IMR-90 (cell line): ENCODE measurements around the gene SYTL2. TPM values are rescaled to one million over a fixed set of nuclear protein-coding genes. Genes with fewer than 3 reads are reported as not detected.

Experiments
- ATAC-seq: fragments of 200-7000 bp; cut with Tn5 transposase; 2 replicates; pipeline ENCODE4 v1.9.1; 2020; ENCODE audit warnings: low read depth, mild to moderate bottlenecking, moderate library complexity
- BruUV-seq: library from RNA; stranded (reverse); fragments of 400-500 nt; replicated peaks from 2 replicates; lab custom pipeline; 2021; lab: Mats Ljungman, UMichigan
- CTCF ChIA-PET: fragments of 300-600 bp; formaldehyde crosslinking; extraction: SDS; loops from one replicate; lab custom pipeline; 2021; ENCODE audit warnings: antibody characterized with exemption; lab: Yijun Ruan, JAX
- POLR2A ChIA-PET: fragments of 300-600 bp; sonication (Branson Sonifier 250); formaldehyde crosslinking; loops from one replicate; lab custom pipeline; 2022; ENCODE audit warnings: antibody characterized with exemption; ENCODE audit not compliant: unreplicated experiment; lab: Charles Lee
- DNase-seq: peaks from one replicate; pipeline ENCODE4 v3.0.0; 2013
- H2AFZ ChIP-seq: replicated peaks from 2 replicates; pipeline ENCODE3; 2013; ENCODE audit warnings: low read length, mild to moderate bottlenecking; ENCODE audit not compliant: poor library complexity
- H2AK5ac ChIP-seq: 2 replicates; pipeline ENCODE4 v1.6.1; 2013; ENCODE audit warnings: low read depth, low read length, inconsistent platforms
- H2AK9ac ChIP-seq: replicated peaks from 2 replicates; pipeline ENCODE3; 2013; ENCODE audit warnings: mild to moderate bottlenecking, low read depth, low read length, moderate library complexity; ENCODE audit not compliant: poor library complexity
- H2BK120ac ChIP-seq: 2 replicates; pipeline ENCODE4 v1.6.1; 2013; ENCODE audit warnings: low read depth, low read length, inconsistent platforms
- H2BK15ac ChIP-seq: 3 replicates; pipeline ENCODE4 v1.6.1; 2013; ENCODE audit warnings: low read depth, low read length, inconsistent platforms
- H2BK20ac ChIP-seq: 2 replicates; pipeline ENCODE4 v1.6.1; 2013; ENCODE audit warnings: low read depth, mild to moderate bottlenecking, inconsistent platforms, low read length, moderate library complexity
- H2BK5ac ChIP-seq: 2 replicates; pipeline ENCODE4 v1.6.1; 2013; ENCODE audit warnings: mild to moderate bottlenecking, low read depth, low read length, inconsistent platforms; ENCODE audit not compliant: poor library complexity, severe bottlenecking
- H3K14ac ChIP-seq: replicated peaks from 2 replicates; pipeline ENCODE4 v1.6.1; 2013; ENCODE audit warnings: low read depth, low read length, inconsistent platforms
- H3K18ac ChIP-seq: 2 replicates; pipeline ENCODE4 v1.6.1; 2013; ENCODE audit warnings: low read depth, low read length, control low read depth
- H3K23ac ChIP-seq: 2 replicates; pipeline ENCODE4 v1.6.1; 2013; ENCODE audit warnings: low read depth, low read length, inconsistent platforms
- H3K27ac ChIP-seq: 2 replicates; pipeline ENCODE4 v1.5.1; 2013; ENCODE audit warnings: mild to moderate bottlenecking, control low read depth, low read length; ENCODE audit not compliant: insufficient read depth
- H3K27me3 ChIP-seq: 2 replicates; pipeline ENCODE4 v1.6.1; 2013; ENCODE audit warnings: low read length; ENCODE audit not compliant: control insufficient read depth, insufficient read depth
- H3K36me3 ChIP-seq: 2 replicates; pipeline ENCODE4 v1.6.1; 2013; ENCODE audit warnings: low read length, mixed read lengths; ENCODE audit not compliant: control insufficient read depth, insufficient read depth
- H3K4ac ChIP-seq: 2 replicates; pipeline ENCODE4 v1.6.1; 2013; ENCODE audit warnings: low read depth, low read length, inconsistent platforms
- H3K4me1 ChIP-seq: 2 replicates; pipeline ENCODE4 v1.6.1; 2013; ENCODE audit warnings: low read length, mixed read lengths; ENCODE audit not compliant: control insufficient read depth, insufficient read depth
- H3K4me2 ChIP-seq: 2 replicates; pipeline ENCODE4 v1.6.1; 2013; ENCODE audit warnings: low read depth, mild to moderate bottlenecking, control low read depth, low read length, moderate library complexity
- H3K4me3 ChIP-seq: 2 replicates; pipeline ENCODE4 v1.5.1; 2013; ENCODE audit warnings: low read depth, mild to moderate bottlenecking, control low read depth, low read length, moderate library complexity; ENCODE audit not compliant: insufficient read depth
- H3K56ac ChIP-seq: 2 replicates; pipeline ENCODE4 v1.6.1; 2013; ENCODE audit warnings: low read length, inconsistent platforms; ENCODE audit not compliant: insufficient read depth; ENCODE audit errors: extremely low read depth
- H3K79me1 ChIP-seq, 2 experiments: 2 replicates each; pipeline ENCODE4 v1.6.1; 2013; ENCODE audit warnings: low read length in 2 of 2, inconsistent platforms in 1 of 2, low read depth in 1 of 2
- H3K9ac ChIP-seq: 2 replicates; pipeline ENCODE4 v1.6.1; 2013; ENCODE audit warnings: low read depth, low read length, control low read depth
- H3K9me1 ChIP-seq: 2 replicates; pipeline ENCODE4 v1.6.1; 2013; ENCODE audit warnings: low read length, inconsistent platforms; ENCODE audit not compliant: insufficient read depth
- H3K9me3 ChIP-seq: 2 replicates; pipeline ENCODE4 v1.6.1; 2013; ENCODE audit warnings: low read length; ENCODE audit not compliant: control insufficient read depth, insufficient read depth
- H4K20me1 ChIP-seq: 2 replicates; pipeline ENCODE4 v1.6.1; 2013; ENCODE audit warnings: low read length, inconsistent platforms; ENCODE audit not compliant: insufficient read depth
- H4K5ac ChIP-seq: 2 replicates; pipeline ENCODE4 v1.6.1; 2013; ENCODE audit warnings: mild to moderate bottlenecking, low read depth, low read length, control low read depth
- H4K8ac ChIP-seq, 2 experiments: 2 replicates each; pipeline ENCODE4 v1.6.1; 2013; ENCODE audit warnings: low read depth in 2 of 2, low read length in 2 of 2, control low read depth in 1 of 2, inconsistent platforms in 1 of 2
- H4K91ac ChIP-seq: 2 replicates; pipeline ENCODE4 v1.6.1; 2013; ENCODE audit warnings: low read depth, low read length, inconsistent platforms; ENCODE audit not compliant: insufficient read depth
- BHLHE40 ChIP-seq: fragments of 150-350 bp; IDR thresholded peaks from 2 replicates; pipeline ENCODE4 v1.6.1; 2016; ENCODE audit warnings: mild to moderate bottlenecking, low read depth, low read length
- CEBPB ChIP-seq: IDR thresholded peaks from 2 replicates; pipeline ENCODE4 v1.6.1; 2012; ENCODE audit warnings: low read depth, low read length, improper control_type of control experiment
- CHD1 ChIP-seq: IDR thresholded peaks from 2 replicates; pipeline ENCODE4 v1.6.1; 2012; ENCODE audit warnings: low read depth, low read length, improper control_type of control experiment
- ELK1 ChIP-seq: fragments of 150-350 bp; IDR thresholded peaks from 2 replicates; pipeline ENCODE4 v1.6.1; 2016; ENCODE audit warnings: low read depth, mild to moderate bottlenecking, low read length, moderate library complexity, borderline replicate concordance
- FOS ChIP-seq: fragments of 150-350 bp; IDR thresholded peaks from 2 replicates; pipeline ENCODE4 v1.6.1; 2016; ENCODE audit warnings: low read depth, low read length
- MAFK ChIP-seq: IDR thresholded peaks from 2 replicates; pipeline ENCODE4 v1.6.1; 2012; ENCODE audit warnings: low read depth, low read length, improper control_type of control experiment
- MAZ ChIP-seq: IDR thresholded peaks from 2 replicates; pipeline ENCODE4 v1.6.1; 2012; ENCODE audit warnings: low read depth, mild to moderate bottlenecking, low read length, improper control_type of control experiment, moderate library complexity, borderline replicate concordance
- NFE2L2 ChIP-seq: fragments of 150-350 bp; IDR thresholded peaks from 2 replicates; pipeline ENCODE4 v1.6.1; 2016; ENCODE audit warnings: low read depth, mild to moderate bottlenecking, low read length
- POLR2A ChIP-seq: IDR thresholded peaks from 2 replicates; pipeline ENCODE4 v1.6.1; 2012; ENCODE audit warnings: mild to moderate bottlenecking, low read depth, low read length
- RAD21 ChIP-seq: IDR thresholded peaks from 2 replicates; pipeline ENCODE4 v1.6.1; 2012; ENCODE audit warnings: low read length, improper control_type of control experiment
- RCOR1 ChIP-seq: IDR thresholded peaks from 2 replicates; pipeline ENCODE4 v1.6.1; 2012; ENCODE audit warnings: mild to moderate bottlenecking, low read length, improper control_type of control experiment; ENCODE audit not compliant: insufficient replicate concordance
- RFX5 ChIP-seq: IDR thresholded peaks from 2 replicates; pipeline ENCODE4 v1.8.0; 2012; ENCODE audit warnings: low read depth, mild to moderate bottlenecking, low read length, moderate library complexity
- SMC3 ChIP-seq: fragments of 150-350 bp; IDR thresholded peaks from 2 replicates; pipeline ENCODE4 v1.6.1; 2016; ENCODE audit warnings: low read depth, mild to moderate bottlenecking, antibody characterized with exemption, low read length, moderate library complexity
- WGBS, 2 experiments: methylation state at CpG; one replicate each; pipeline versions ENCODE4 v1.1.5 to v1.1.7; 2013; ENCODE audit warnings: missing lambda C conversion rate in 2 of 2; ENCODE audit not compliant: insufficient read length in 1 of 2; ENCODE audit errors: extremely low coverage in 2 of 2; 5-methylcytosine and 5-hydroxymethylcytosine counted together
- dilution Hi-C: fragments of 300-500 bp; cut with HindIII; formaldehyde crosslinking; loops from one replicate; pipeline ENCODE4 v1.14.3; 2018; ENCODE audit warnings: low sequenced_read_pairs; ENCODE audit not compliant: unreplicated experiment
- in situ Hi-C: fragments of 300-500 bp; cut with MboI; formaldehyde crosslinking; loops from 3 replicates; pipeline ENCODE4 v1.14.3; 2019; ENCODE audit warnings: low sequenced_read_pairs, inconsistent platforms, mixed read lengths
- intact Hi-C: fragments of 100-400 bp; cut with micrococcal nuclease; formaldehyde crosslinking; loops from 2 replicates; pipeline ENCODE4 v1.10.0; 2022
- polyA plus RNA-seq, 3 experiments: library from polyadenylated mRNA; depleted of rRNA; stranded (reverse); fragments of >200 nt; gene quantifications; 2 replicates each; pipeline ENCODE4 v1.2.3, GENCODE V29; 2012; ENCODE audit warnings: low replicate concordance in 1 of 3
- total RNA-seq: library from RNA; depleted of rRNA; stranded (reverse); fragments of >200 nt; gene quantifications from 2 replicates; pipeline ENCODE4 v1.2.3, GENCODE V29; 2012

SYTL2 gene
- total and polyA plus RNA-seq, 2 of the 4 experiments (the other 2 are of a cell fraction) = 45.2 to 70.0 TPM

- DNase-seq = no peak
- Histone ChIP-seq H3K4me3 (peak overlapping the region; percentile 75; the same call in 1 of the 2 replicates), H2AK5ac (no peak overlapping the region), H2BK120ac (peak overlapping the region; percentile 8; the same call in 1 of the 2 replicates), H3K9me1 (peaks cover 14% of the 10 kb centered on the region), H2BK5ac (no peak overlapping the region), H3K4ac (no peak overlapping the region), H4K5ac (no peak overlapping the region), H2AK9ac (no peak overlapping the region), H3K9me3 (no peaks in the 10 kb centered on the region), H3K79me1 (peaks cover 22 to 42% of the 10 kb centered on the region in 2 experiments), H3K27ac (no peak overlapping the region), H3K4me2 (peak overlapping the region; percentile 98), H2BK20ac (0 out of 2 replicates have a peak overlapping the region, but pooled peaks have one; percentile 32), H4K91ac (no peak overlapping the region), H3K4me1 (peaks cover 10% of the 10 kb centered on the region), H4K8ac (no peak overlapping the region), H2AFZ (no peak overlapping the region), H3K14ac (0 out of 2 replicates have a peak overlapping the region, but pooled peaks have one; percentile 23), H4K20me1 (no peaks in the 10 kb centered on the region), H3K56ac (no peak overlapping the region), H2BK15ac (peak overlapping the region; percentile 40; the same call in 1 of the 3 replicates), H3K27me3 (no peaks in the 10 kb centered on the region), H3K9ac (peak overlapping the region; percentile 17; the same call in 1 of the 2 replicates), H3K23ac (peak overlapping the region; percentile 71; the same call in 1 of the 2 replicates), H3K18ac (no peak overlapping the region), H3K36me3 (no peaks in the 10 kb centered on the region)
- ChIA-PET POLR2A (no interaction called here), CTCF (interaction anchor here (0.5 to 2.4 kb wide), 8 partner anchors 12 to 114 kb away, joined by 3 to 17 read pairs (median 4); no protein-coding TSS in a partner anchor)
- no peak for ATAC-seq
- no CpG with 5 or more reads among the region's 4 CpGs for WGBS, 2 experiments
- TF ChIP-seq RAD21 (no peak), RFX5 (no peak), POLR2A (no peak), MAFK (no peak), CEBPB (no peak), CHD1 (no peak), BHLHE40 (no peak), SMC3 (no peak), NFE2L2 (no peak), FOS (no peak), MAZ (no peak), RCOR1 (no peak), ELK1 (no peak)
- dilution Hi-C loops = no loop called here
- intact Hi-C loops = no loop called here
- in situ Hi-C loops = no loop called here
- no TSS peak for BruUV-seq
These were observed 1.8 kb downstream of the SYTL2 start for GRCh38 chr11:85809191-85809590.
